Kidney epithelial cell (primary cell): Measurements from ENCODE around the gene FSHB. TPM values are rescaled to one million over a fixed set of nuclear protein-coding genes. Genes with fewer than 3 reads are reported as not detected.

Source experiments
- DNase-seq: peaks from one replicate; pipeline ENCODE4 v3.0.0-alpha.2; 2010; ENCODE audit warnings: low read depth
- H3K27me3 ChIP-seq: 2 replicates; pipeline ENCODE4 v1.6.0; 2011; ENCODE audit warnings: low read length; ENCODE audit not compliant: control insufficient read depth, insufficient read depth
- H3K36me3 ChIP-seq: 2 replicates; pipeline ENCODE4 v1.5.1; 2011; ENCODE audit warnings: low read length; ENCODE audit not compliant: control insufficient read depth, insufficient read depth
- H3K4me3 ChIP-seq: 2 replicates; pipeline ENCODE4 v1.5.1; 2011; ENCODE audit warnings: low read depth, mild to moderate bottlenecking, control low read depth, low read length
- CTCF ChIP-seq: IDR thresholded peaks from 2 replicates; pipeline ENCODE4 v1.5.1; 2011; ENCODE audit warnings: mild to moderate bottlenecking, moderate library complexity, low read length, control low read depth, inconsistent platforms; ENCODE audit not compliant: insufficient read depth, poor library complexity, severe bottlenecking
- total RNA-seq: library from RNA; depleted of rRNA; stranded (reverse); fragments of >200 nt; gene quantifications from 2 replicates; pipeline ENCODE4 v1.2.3, GENCODE V29; 2015

FSHB gene
- total RNA-seq, 1 donor from 2014 or later = not detected

- no peaks in the 10 kb centered on the region for H3K36me3 ChIP-seq
- no peak for TF ChIP-seq CTCF
- no peak overlapping the region for H3K4me3 ChIP-seq
- H3K27me3 ChIP-seq = no peaks in the 10 kb centered on the region
- no peak for DNase-seq
Measured at GRCh38 chr11:30277176-30277575, 46.4 kb downstream of the FSHB start.

GRCh38 chr11:30279796-30280195, 49.0 kb downstream of the FSHB start:
- no peak overlapping the region for H3K4me3 ChIP-seq
- TF ChIP-seq CTCF = no peak
- no peak for DNase-seq
- no peaks in the 10 kb centered on the region for H3K27me3 ChIP-seq
- no peaks in the 10 kb centered on the region for H3K36me3 ChIP-seq

- H3K27me3 ChIP-seq = no peaks in the 10 kb centered on the region
- TF ChIP-seq CTCF = no peak
- H3K36me3 ChIP-seq = no peaks in the 10 kb centered on the region
- DNase-seq = no peak
- H3K4me3 ChIP-seq = no peak overlapping the region
Measured at GRCh38 chr11:30281476-30282288, 50.9 kb downstream of the FSHB start.

- DNase-seq = no peak
- no peaks in the 10 kb centered on the region for H3K27me3 ChIP-seq
- no peak for TF ChIP-seq CTCF
- H3K4me3 ChIP-seq = no peak overlapping the region
- H3K36me3 ChIP-seq = no peaks in the 10 kb centered on the region
Measured at GRCh38 chr11:30282289-30282631, 51.4 kb downstream of the FSHB start.

Other genes with a start within 250 kb of the FSHB start
- gene KCNA4, start 214.0 kb upstream of the FSHB start, total RNA-seq = not detected in 2 replicates
- gene ARL14EP, start 92.1 kb downstream of the FSHB start, total RNA-seq = 22.7 and 27.1 TPM in 2 replicates